Astrocyte (in vitro differentiated cells and primary cell): ENCODE data around the gene AVEN.

Experiments
- CTCF ChIP-seq: IDR thresholded peaks from 2 replicates; pipeline ENCODE4 v1.5.1; 2011; ENCODE audit warnings: low read depth, mild to moderate bottlenecking, inconsistent platforms, low read length, moderate library complexity; ENCODE audit not compliant: insufficient read depth
- EZH2 ChIP-seq: IDR thresholded peaks from 2 replicates; pipeline ENCODE4 v1.6.1; 2012; ENCODE audit warnings: mild to moderate bottlenecking, low read length, inconsistent platforms; ENCODE audit not compliant: insufficient read depth

- TF ChIP-seq CTCF (no peak), EZH2 (no peak)
These were observed 46.7 kb upstream of the AVEN start for GRCh38 chr15:34085746-34086145.
